Neural cell (in vitro differentiated cells): ENCODE results near the gene SLC6A17.

Experiments
- EZH2 ChIP-seq: fragments of 200-600, 300-800 bp; shearing (Covaris generic), sonication (generic); IDR thresholded peaks from 2 replicates; pipeline ENCODE4 v1.6.1; 2014; ENCODE audit warnings: antibody characterized with exemption, low read length, borderline replicate concordance, mild to moderate bottlenecking; ENCODE audit not compliant: insufficient read depth, poor library complexity, severe bottlenecking
- TAF1 ChIP-seq: IDR thresholded peaks from 2 replicates; pipeline ENCODE4 v1.6.1; 2012; ENCODE audit warnings: low read depth
- TF ChIP-seq, protein P1 (sequence below): fragments of 450-650 bp; IDR thresholded peaks from 2 replicates; pipeline ENCODE4 v1.5.1; 2014; ENCODE audit warnings: antibody characterized with exemption, mild to moderate bottlenecking, moderate library complexity; ENCODE audit not compliant: poor library complexity, severe bottlenecking

DNA sequence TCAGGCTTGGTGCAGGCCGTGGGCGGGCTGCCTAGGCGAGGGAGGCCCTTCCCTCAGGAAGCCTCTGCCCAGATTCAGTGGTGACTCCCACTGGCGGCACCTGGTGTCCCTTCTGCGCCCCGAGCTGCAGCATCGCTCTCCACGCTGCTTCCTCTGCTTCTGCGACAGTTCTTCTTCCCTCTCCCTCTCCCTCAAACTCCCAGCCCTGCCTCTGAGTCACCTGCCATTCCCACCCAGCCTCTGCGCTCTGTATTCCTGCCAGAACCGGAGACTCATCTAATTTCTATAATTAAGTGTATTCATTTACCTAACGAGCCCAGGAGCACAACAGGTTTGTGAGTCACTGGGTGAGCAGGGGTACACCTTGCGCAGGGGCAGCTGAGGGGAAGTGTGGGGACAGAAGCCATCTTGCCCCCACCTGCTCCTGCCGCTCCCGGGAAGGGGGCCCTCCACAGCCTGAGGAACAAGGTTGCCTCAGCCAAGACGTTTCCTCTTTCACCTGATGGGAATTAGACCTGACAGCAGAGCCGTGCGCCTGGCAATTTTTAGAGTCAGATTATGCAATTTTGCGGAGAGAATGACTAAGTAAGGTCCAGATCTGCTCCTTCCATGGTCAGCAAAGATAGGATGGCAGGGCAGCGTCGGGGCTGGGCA is 79.2 kb downstream of the SLC6A17 start:
- TF ChIP-seq, protein P1, sequence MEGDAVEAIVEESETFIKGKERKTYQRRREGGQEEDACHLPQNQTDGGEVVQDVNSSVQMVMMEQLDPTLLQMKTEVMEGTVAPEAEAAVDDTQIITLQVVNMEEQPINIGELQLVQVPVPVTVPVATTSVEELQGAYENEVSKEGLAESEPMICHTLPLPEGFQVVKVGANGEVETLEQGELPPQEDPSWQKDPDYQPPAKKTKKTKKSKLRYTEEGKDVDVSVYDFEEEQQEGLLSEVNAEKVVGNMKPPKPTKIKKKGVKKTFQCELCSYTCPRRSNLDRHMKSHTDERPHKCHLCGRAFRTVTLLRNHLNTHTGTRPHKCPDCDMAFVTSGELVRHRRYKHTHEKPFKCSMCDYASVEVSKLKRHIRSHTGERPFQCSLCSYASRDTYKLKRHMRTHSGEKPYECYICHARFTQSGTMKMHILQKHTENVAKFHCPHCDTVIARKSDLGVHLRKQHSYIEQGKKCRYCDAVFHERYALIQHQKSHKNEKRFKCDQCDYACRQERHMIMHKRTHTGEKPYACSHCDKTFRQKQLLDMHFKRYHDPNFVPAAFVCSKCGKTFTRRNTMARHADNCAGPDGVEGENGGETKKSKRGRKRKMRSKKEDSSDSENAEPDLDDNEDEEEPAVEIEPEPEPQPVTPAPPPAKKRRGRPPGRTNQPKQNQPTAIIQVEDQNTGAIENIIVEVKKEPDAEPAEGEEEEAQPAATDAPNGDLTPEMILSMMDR = no peak
- no peak for TF ChIP-seq EZH2
- TF ChIP-seq TAF1 = no peak
